ENCODE data around the gene CPLX1.

DNA sequence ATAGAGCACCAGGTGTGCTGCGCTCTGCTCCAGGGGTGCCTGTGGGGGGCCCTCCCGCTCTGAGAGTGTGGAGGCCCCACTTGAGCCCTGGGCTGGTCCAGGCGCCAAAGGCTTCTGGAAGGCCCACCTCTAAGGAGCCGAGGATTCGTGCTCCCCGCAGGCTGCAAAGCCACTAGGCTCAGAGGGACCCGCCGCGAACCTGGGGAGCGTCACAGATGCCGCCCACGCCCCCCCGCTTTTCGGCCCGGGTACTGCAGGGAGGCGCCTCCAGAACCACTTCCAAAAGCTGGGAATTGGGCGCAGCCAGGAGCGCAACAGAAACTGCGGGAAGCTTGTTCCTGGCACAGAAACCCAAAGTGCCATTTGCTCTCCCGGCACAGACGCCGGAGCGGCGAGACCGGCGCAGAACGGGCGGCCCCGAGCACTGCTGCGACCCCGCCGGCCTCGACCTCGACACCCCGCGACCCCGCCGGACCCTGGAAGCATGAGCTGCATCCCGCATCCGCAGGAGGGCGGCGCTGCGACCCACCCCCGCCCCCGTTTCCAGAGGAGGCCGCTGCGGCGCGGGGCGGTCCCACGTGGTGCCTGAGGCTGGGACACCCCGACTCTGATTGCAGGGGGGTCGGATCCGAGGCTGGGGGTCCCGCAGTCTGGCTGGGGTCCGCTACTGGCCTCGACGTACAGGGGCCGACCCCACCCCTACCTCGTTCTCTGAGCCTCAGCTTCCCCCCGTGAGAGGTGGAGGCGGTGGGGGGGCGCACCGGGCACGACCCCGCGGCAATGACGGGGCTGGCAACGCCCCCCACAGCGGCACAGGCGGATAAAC is 30.8 kb downstream of the CPLX1 start:
- TF ChIP-seq, protein P1, sequence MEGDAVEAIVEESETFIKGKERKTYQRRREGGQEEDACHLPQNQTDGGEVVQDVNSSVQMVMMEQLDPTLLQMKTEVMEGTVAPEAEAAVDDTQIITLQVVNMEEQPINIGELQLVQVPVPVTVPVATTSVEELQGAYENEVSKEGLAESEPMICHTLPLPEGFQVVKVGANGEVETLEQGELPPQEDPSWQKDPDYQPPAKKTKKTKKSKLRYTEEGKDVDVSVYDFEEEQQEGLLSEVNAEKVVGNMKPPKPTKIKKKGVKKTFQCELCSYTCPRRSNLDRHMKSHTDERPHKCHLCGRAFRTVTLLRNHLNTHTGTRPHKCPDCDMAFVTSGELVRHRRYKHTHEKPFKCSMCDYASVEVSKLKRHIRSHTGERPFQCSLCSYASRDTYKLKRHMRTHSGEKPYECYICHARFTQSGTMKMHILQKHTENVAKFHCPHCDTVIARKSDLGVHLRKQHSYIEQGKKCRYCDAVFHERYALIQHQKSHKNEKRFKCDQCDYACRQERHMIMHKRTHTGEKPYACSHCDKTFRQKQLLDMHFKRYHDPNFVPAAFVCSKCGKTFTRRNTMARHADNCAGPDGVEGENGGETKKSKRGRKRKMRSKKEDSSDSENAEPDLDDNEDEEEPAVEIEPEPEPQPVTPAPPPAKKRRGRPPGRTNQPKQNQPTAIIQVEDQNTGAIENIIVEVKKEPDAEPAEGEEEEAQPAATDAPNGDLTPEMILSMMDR (IDR thresholded peaks at IDR 0.05) = no peak
- TF ChIP-seq POLR2A (IDR thresholded peaks at IDR 0.05) (no peak), EP300 (IDR thresholded peaks at IDR 0.05) (no peak)

Data from ovary (tissue), 3 donors.